Gastroesophageal sphincter (tissue), 4 donors: ENCODE data around the gene KCNH2. TPM values are rescaled to one million over a fixed set of nuclear protein-coding genes. Genes with fewer than 3 reads are reported as not detected.

Experiments used
- ATAC-seq: fragments of 150-250 bp; one replicate; pipeline ENCODE4 v1.9.1; 2016; ENCODE audit warnings: mild to moderate bottlenecking, moderate library complexity
- H3K27ac ChIP-seq, 4 donors: fragments of 200-600 bp; sonication (generic) in 3 of 4; 1 replicate in 3 of 4; 2 replicates in 1 of 4; pipeline ENCODE4 v1.5.1; 2016 to 2019
- H3K27me3 ChIP-seq: fragments of 200-600 bp; sonication (generic); one replicate; pipeline ENCODE4 v1.5.1; 2019
- H3K36me3 ChIP-seq, 2 donors: fragments of 200-600 bp; sonication (generic); one replicate each; pipeline ENCODE4 v1.5.1; 2019; ENCODE audit warnings: control low read depth in 1 of 2
- H3K4me1 ChIP-seq, 3 donors: fragments of 200-600 bp; sonication (generic); 1 replicate in 2 of 3; 2 replicates in 1 of 3; pipeline ENCODE4 v1.5.1; 2016 to 2019; ENCODE audit warnings: control low read depth in 2 of 3
- H3K4me3 ChIP-seq, 2 donors: fragments of 200-600 bp; sonication (generic); one replicate each; pipeline ENCODE4 v1.5.1; 2019; ENCODE audit warnings: mild to moderate bottlenecking in 1 of 2, moderate library complexity in 1 of 2
- H3K9me3 ChIP-seq, 3 donors: fragments of 200-600 bp; sonication (generic); one replicate each; pipeline ENCODE4 v1.5.1; 2017 to 2019; ENCODE audit warnings: control low read depth in 2 of 3
- CTCF ChIP-seq, 4 experiments: fragments of 200-600 bp in 2 of 4; fragments of 450-650 bp in 2 of 4; sonication (generic) in 1 of 4; IDR thresholded peaks; one replicate each; pipeline ENCODE4 v1.5.1; 2017 to 2019; ENCODE audit warnings: antibody characterized with exemption in 4 of 4, mild to moderate bottlenecking in 2 of 4, moderate library complexity in 2 of 4
- EP300 ChIP-seq: sonication (generic); formaldehyde crosslinking; IDR thresholded peaks from one replicate; pipeline ENCODE4 v1.6.1; 2017; ENCODE audit warnings: antibody characterized with exemption, mild to moderate bottlenecking
- POLR2A ChIP-seq, 2 donors: fragments of 450-650 bp; IDR thresholded peaks; one replicate each; pipeline ENCODE4 v1.6.1; 2017; ENCODE audit warnings: antibody characterized with exemption in 2 of 2, mild to moderate bottlenecking in 2 of 2, moderate library complexity in 1 of 2
- POLR2AphosphoS5 ChIP-seq: sonication (generic); formaldehyde crosslinking; IDR thresholded peaks from one replicate; pipeline ENCODE4 v1.6.1; 2017; ENCODE audit warnings: antibody characterized with exemption
- WGBS, 2 donors: methylation state at CpG; one replicate each; pipeline ENCODE4 v1.1.5; 2018; ENCODE audit warnings: low coverage in 1 of 2; 5-methylcytosine and 5-hydroxymethylcytosine counted together
- total RNA-seq, 4 donors: library from RNA; depleted of rRNA; stranded (reverse); fragments of >200 nt; gene quantifications; one replicate each; pipeline ENCODE4 v1.1.0, GENCODE V29; 2016

The KCNH2 gene
- total RNA-seq, 4 donors from 2014 or later, result 26.6 to 63.8 (median 36.3) TPM

- no peak for ATAC-seq
- Histone ChIP-seq H3K4me1 (peaks cover 0 to 15% (median under 1%) of the 10 kb centered on the region in 3 donors), H3K36me3 (no peaks in the 10 kb centered on the region), H3K27ac (no peak within 1 kb of the TSS), H3K4me3 (no peak within 1 kb of the TSS), H3K27me3 (peaks cover 34% of the 10 kb centered on the region), H3K9me3 (no peaks in the 10 kb centered on the region)
- TF ChIP-seq EP300 (no peak), POLR2AphosphoS5 (no peak), CTCF (IDR thresholded peaks at IDR 0.05) (no peak), POLR2A (IDR thresholded peaks at IDR 0.05) (no peak)
- 63 to 81% methylated on average over 3 to 4 of the region's 4 CpGs for WGBS, 2 donors
Observed at GRCh38 chr7:151024435-151025056, 46.4 kb upstream of the KCNH2 start, which contains the start of gene ATG9B. Gene ATG9B (minus strand): TSS chr7:151024494. CDS start chr7:151024423, 71 bp downstream.

- Histone ChIP-seq H3K9me3 (no peaks in the 10 kb centered on the region), H3K27me3 (peaks cover 48% of the 10 kb centered on the region), H3K4me3 (no peak overlapping the region), H3K4me1 (peaks cover 0 to 17% (median 10%) of the 10 kb centered on the region in 3 donors), H3K36me3 (no peaks in the 10 kb centered on the region), H3K27ac (no peak overlapping the region)
- ATAC-seq, result no peak
- no peak for TF ChIP-seq POLR2AphosphoS5
- TF ChIP-seq POLR2A (IDR thresholded peaks at IDR 0.05), result no peak
- no peak for TF ChIP-seq EP300
- TF ChIP-seq CTCF (IDR thresholded peaks at IDR 0.05), result no peak
- no CpG with 5 or more reads among the region's 10 CpGs for WGBS, 2 donors
Observed at GRCh38 chr7:151023232-151023631, 45.1 kb upstream of the KCNH2 start.

- Histone ChIP-seq H3K4me1 (peaks cover 0 to 20% (median 16%) of the 10 kb centered on the region in 3 donors), H3K27me3 (peaks cover 78% of the 10 kb centered on the region), H3K4me3 (no peak overlapping the region), H3K9me3 (no peaks in the 10 kb centered on the region), H3K27ac (no peak overlapping the region), H3K36me3 (no peaks in the 10 kb centered on the region)
- WGBS, 2 donors, result 15% methylated on average over 2 of the region's 7 CpGs; no CpG with 5 or more reads in 1 of the 2 donors
- no peak for ATAC-seq
- TF ChIP-seq POLR2A (IDR thresholded peaks at IDR 0.05) (no peak), POLR2AphosphoS5 (no peak), EP300 (no peak), CTCF (IDR thresholded peaks at IDR 0.05) (no peak)
Observed at GRCh38 chr7:151020231-151020630, 42.1 kb upstream of the KCNH2 start.

GRCh38 chr7:151019130-151019447 lies 41.0 kb upstream of the KCNH2 start:
- H3K4me1 ChIP-seq, result peaks cover 0 to 25% (median 17%) of the 10 kb centered on the region in 3 donors
- no peaks in the 10 kb centered on the region for H3K9me3 ChIP-seq
- no peaks in the 10 kb centered on the region for H3K36me3 ChIP-seq
- TF ChIP-seq POLR2A (IDR thresholded peaks at IDR 0.05) (no peak), CTCF (IDR thresholded peaks at IDR 0.05) (no peak), EP300 (no peak), POLR2AphosphoS5 (no peak)
- no peak for ATAC-seq
- WGBS, 2 donors, result 57% methylated on average over 3 of the region's 20 CpGs; no CpG with 5 or more reads in 1 of the 2 donors
- no peak overlapping the region for H3K27ac ChIP-seq
- peak overlapping the region in 1 of 2 donors; percentile 38 for H3K4me3 ChIP-seq
- peaks cover 88% of the 10 kb centered on the region for H3K27me3 ChIP-seq

GRCh38 chr7:151018421-151019129 lies 40.5 kb upstream of the KCNH2 start:
- H3K27ac ChIP-seq, result no peak overlapping the region
- WGBS, 2 donors, result 2% methylated on average over 8 of the region's 82 CpGs; no CpG with 5 or more reads in 1 of the 2 donors
- peaks cover 88% of the 10 kb centered on the region for H3K27me3 ChIP-seq
- TF ChIP-seq POLR2A (IDR thresholded peaks at IDR 0.05) (no peak), POLR2AphosphoS5 (no peak), EP300 (no peak), CTCF (IDR thresholded peaks at IDR 0.05) (no peak)
- peak overlapping the region in 1 of 2 donors; percentile 38 for H3K4me3 ChIP-seq
- no peak for ATAC-seq
- H3K4me1 ChIP-seq, result peaks cover 0 to 30% (median 22%) of the 10 kb centered on the region in 3 donors
- no peaks in the 10 kb centered on the region for H3K9me3 ChIP-seq
- no peaks in the 10 kb centered on the region for H3K36me3 ChIP-seq
